ENCODE data around the gene ZNF248.
"Not testable (repeated sequence)": the region's sequence is repeated elsewhere in the genome, so short reads cannot be mapped to it uniquely, and the experiment has no call there.

Gene ZNF248

DNA sequence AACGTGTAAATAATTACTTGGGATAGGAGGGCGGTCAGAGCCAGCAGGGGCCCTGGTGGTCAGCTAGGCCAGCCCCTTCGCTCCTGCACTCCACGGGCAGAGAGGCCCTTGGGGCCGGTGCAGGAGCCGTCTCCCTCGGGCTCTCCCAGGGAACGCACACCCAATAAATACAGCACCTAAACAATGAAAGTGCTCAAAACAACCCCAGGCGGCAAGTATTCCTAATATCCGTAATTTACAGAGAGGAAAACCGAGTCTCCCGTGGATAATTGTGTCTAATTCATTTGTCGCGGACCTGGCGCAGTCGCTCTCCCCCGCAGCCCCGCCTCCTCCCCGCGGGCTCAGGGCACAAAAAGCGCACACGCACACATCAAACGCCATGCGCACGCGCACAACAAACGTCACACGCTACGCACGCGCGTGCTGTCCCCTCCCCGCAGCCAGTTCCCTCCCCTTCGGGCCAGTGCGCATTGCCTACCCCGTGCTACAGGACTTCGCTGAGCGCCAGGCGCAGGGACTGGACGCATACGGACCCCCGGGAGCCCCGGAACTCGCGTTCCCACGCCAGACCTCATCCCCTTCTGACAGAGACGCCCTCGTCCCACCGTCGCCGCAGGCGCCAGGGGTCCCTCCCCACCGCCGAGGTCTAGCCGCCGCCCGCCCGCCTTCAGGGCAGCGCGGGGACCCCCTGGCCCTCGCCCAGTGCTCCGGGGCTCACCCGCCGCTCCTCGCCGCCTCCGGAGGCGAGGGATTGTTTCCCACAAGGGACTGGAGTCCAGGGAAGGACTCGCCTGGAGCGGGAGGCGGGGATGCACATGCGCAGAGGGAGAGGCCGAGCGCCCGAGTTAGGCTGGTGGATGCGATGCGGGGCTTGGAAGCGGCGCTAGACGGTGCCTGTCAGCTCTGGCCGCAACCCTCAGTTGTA lies at the start of gene ZNF248:
ZNF248 (minus strand) TSS at position 324 of the 925 bp plus-strand sequence. CDS start 1,300 bp downstream, outside the sequence.
- peak; percentile 92 to 98 (median 96) for DNase-seq
- intact Hi-C loops (cut with DNase I): loop anchor here (5.0 kb wide), 2 partner anchors 120 to 235 kb away; partner anchors contain the start of genes ZNF25 and ZNF37A

DNA sequence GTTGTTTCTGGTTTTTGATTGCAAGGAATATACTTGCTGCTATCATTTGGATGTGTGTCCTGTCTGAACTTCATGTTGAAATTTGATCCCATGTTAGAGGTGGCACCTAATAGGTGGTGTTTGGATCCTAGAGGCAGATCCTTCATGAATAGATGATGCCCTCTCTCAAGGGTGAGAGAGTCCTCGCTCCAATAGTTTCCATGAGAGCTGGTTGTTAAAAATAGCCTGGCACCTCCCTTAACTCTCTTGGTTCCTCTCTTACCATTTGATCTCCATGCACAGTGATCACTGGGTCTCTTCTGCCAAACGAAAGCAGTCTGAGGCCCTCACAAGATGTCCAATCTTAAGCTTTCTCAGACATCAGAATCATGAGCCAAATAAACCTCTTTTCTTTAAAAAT lies 49.0 kb upstream of the ZNF248 start:
- no peak for DNase-seq
- intact Hi-C loops (cut with DNase I): no loop called here

DNA sequence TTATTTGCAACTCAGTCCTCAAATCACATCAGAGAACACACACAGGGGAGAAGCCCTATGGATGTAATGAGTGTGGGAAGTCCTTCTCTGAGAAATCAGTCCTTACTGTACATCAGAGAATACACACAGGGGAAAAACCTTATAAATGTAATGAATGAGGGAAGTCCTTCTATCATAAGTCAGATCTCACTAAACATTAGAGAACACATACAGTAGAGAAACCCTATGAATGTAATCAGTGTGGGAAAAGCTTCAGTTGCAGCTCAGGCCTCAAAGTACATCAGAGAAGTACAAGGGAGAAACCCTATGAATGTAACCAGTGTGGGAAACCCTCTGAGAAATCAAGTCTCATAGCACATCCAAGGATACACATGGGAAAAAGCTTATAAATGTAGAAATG lies 39.0 kb upstream of the ZNF248 start:
- DNase-seq: no peak
- intact Hi-C loops (cut with DNase I): no loop called here

DNA sequence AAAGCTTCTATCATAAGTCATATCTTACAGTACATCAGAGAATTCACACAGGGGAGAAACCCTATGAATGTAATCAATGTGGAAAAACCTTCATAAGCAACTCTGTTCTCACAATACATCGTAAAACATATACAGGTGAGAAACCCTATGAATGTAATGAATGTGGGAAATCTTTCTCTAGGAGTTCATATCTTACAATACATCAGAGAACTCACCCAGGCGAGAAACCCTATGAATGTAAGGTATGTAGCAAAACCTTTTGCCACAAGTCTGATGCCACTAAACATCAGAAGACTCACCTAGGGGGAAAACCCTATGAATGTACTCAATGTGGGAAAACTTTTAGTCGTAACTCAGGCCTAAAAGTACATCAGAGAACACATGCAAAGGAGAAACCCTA lies 38.3 kb upstream of the ZNF248 start:
- intact Hi-C loops (cut with DNase I): no loop called here
- no peak for DNase-seq

DNA sequence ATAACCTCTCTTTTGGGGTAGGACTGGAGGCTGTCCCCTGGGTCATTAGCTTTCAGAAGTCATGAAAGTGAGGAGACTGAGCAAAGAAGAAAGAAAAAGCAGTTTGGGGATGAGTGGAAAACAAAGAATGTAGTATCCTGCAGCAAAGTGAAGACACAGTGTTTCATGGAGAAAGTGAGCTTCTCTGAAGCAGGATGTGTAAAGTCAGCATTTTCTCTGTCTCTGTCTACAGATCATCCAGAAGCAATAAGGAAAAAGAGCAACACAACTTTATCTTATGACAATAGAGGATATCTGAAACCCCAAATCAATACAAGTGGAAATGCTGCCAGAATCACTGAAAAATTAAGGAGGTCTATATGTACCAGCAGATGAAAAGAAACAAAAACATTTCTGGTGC lies 28.4 kb upstream of the ZNF248 start:
- intact Hi-C loops (cut with DNase I): no loop called here
- DNase-seq: no peak

DNA sequence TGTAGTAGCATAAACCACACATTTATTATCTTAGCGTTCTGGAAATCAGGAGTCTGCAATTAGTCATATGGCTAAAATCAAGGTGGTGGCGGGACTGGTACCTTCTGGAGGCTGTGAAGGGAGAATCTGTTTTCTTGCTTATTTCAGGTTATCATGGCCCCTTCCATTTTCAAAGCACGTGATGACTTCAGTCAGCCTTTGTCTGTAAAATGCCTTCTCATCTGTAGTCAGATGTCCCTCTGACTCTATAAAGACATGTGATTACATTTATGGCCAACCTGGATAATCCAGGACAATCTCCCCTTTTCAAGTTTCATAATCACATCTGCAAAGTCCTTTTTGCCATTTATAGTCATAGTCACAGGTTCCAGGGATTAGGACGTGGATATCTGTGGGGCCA lies 15.5 kb upstream of the ZNF248 start:
- intact Hi-C loops (cut with DNase I): no loop called here
- DNase-seq: no peak

DNA sequence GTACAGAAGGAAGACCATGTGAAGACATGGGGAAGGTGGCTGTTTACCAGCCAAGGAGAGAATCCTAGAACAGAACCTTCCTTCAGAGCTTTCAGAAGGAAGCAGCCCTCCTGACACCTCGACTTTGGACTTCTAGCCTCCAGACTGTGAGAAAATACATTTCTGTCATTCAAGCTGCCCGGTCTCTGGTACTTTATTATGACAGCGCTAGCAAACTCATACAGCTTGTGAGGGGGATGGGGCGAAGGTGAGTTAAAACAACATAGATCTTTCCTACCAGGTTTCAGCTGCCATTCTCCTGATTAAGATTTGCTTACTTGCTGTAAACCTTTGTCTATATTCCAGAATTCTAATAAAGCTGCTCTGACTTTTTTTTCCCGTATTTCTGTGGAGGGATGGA lies 14.9 kb upstream of the ZNF248 start:
- intact Hi-C loops (cut with DNase I): no loop called here
- DNase-seq: no peak

DNA sequence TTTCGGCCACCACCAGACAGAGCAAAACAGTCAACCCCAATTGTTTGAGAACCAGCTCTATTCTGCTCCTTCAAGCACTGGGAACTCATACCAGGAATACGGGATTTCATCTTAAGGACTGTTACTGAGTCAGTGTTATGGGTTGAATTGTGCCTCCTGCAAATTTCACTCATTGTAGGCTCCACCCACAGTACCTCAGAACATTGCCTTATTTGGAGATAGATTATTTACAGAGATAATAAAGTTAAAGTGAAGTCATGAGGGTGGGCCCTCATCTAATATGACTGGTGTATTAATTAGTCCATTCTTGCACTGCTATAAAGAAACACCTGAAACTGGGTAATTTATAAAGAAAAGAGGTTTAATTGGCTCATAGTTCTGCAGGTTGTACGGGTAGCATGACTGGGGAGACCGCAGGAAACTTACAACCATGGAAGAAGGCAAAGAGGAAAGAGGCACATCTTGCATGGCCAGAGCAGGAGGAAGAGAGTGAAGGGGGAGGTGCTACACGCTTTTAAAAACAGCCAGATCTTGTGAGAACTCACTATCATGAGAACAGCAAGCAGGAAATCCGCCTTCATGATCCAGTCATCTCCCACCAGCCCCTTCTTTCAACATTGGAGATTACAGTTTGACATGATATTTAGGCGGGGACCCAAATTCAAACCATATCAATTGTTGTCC lies 14.3 kb upstream of the ZNF248 start:
- no peak for DNase-seq
- intact Hi-C loops (cut with DNase I): no loop called here

DNA sequence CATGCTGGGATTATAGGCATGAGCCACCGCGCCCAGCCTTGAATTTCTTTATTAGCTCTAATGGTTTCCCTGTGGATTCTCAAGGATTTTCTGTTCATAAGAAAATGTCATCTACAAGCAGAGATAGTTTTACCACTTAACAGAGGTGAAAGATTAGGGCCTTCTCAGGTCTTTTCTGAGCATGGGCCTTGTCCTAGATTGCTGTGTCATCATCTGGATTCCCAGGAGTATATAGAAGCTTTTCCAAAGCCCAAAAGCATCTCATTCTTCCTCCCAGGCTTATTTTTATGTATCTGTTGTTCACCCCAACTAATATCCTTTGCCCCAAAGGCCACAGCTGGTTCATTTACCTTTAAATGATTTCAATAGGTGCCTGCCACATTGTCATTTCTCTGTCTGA lies 13.7 kb upstream of the ZNF248 start:
- DNase-seq: no peak
- intact Hi-C loops (cut with DNase I): no loop called here

DNA sequence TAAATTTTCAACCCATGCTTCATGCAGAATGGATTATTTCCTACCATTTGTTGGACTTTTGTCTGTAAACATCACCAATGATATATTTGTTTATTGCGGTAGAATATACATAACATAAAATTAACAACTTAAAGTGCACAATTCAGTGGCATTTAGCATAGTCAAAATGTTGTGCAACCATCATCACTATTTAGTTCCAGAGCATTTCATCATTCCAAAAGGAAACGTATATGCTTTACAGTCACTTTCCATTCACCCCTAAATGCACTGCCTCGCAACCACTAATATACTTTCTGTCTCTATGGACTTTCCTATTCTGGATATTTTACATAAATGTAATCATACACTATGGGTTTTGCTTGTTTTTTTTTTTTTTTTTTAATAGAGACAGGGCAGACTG lies 11.4 kb upstream of the ZNF248 start:
- no peak for DNase-seq
- intact Hi-C loops (cut with DNase I): no loop called here

DNA sequence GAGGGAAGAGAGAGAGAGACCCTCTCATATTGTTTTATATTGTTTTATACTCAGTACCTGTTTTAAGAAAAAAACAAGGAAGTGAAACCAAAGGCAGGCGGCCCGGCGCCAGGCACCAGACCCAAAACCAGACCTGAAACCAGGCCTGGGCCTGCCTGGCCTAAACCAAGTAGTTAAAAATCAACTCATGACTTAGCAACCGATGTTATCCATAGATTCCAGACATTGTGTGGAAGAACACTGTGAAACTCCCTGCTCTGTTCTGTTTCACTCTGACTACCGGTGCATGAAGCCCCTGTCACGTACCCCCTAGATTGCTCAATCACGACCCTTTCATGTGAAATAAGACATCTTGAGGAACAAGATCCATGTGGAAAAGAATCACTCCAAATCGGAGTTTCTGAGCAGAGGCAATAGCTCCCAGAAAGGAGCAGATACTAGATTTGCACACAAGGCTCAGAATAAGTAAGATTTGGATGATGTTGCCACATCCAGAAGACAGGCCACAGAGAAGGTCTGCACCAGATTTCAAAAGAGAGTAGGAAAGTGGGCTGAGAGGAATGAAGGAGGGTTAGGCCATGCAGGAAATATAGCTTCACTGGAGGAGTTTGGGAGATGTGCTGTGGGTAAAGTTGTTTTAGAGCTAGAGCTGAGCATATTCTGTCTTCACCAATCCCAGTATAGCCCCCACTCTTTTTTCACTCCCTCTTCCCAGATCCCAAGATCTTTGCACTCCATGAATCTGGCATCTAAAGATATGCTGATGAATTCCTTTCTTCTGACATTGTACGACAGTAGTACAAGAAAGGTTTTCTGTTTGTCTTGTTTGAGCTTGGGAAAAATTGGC lies 8.8 kb upstream of the ZNF248 start:
- DNase-seq: no peak
- intact Hi-C loops (cut with DNase I): no loop called here

DNA sequence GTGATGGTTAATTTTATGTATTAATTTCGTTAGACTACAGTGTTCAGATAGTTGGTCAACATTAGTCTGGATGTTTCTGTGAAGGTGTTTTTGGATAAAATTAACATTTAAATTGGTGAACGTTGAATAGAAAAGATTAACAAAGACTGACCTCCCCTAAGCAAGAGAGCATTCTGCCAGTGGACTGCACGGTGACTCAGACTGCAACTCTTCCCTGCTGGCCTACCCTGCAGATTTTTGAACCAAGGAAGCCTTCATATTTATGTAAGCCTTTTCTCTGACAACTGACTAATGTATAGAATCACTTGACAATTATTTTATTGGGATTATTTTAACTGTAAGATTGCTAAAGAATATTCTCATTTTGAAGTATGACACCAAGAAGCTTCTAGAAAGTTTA lies 7.9 kb upstream of the ZNF248 start:
- intact Hi-C loops (cut with DNase I): no loop called here
- DNase-seq: no peak

DNA sequence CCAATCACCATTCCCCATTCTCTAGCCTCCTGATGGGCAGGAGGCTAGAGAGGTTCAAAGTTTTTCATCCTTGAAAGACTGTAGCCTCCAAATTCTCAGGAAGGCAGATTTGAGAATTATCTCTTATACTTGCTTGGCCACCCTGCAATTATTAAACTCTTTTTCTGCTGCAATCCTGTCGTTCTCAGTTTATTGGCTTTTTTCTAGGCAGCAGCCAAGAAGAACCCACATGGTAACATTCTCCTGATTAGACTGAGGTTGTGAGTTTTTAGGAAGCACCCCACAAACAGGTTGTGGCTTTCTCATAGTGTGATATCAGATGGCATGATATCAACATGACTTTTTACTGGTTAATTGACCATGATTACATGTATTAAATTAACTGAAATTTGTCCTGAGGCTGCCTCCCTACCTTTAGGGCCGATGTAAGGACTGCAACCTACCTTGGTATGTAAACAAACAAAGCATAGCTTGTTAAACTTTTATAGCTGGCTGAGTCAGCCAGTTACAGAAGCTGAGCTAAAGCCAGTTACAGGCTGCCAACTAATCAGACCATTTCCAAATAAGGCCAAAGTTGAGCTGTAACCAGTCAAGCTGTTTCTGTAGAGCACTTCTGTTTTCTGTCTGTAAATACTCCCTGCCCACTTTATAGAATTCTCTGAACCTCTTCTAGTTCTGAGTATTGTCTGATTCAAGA lies 3.2 kb upstream of the ZNF248 start:
- no peak for DNase-seq
- intact Hi-C loops (cut with DNase I): no loop called here

DNA sequence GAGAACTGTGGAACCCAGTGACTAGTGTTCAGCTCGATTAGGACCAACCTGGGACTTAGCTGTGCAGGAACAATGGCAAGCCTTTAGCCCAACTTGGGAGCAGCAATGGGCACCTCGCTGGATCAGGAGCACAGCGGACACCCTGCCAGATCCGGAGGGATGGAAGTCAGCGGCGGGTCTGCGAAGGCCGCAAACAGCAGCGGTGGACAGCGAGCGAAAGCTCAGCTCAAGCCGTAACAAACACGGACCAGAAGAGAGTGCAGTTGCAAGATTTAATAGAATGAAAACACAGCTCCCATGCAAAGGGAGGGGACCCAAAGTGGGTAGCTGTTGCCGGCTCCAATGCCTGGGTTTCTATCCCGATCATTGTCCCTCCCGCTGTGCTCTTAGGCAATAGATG lies 1.9 kb upstream of the ZNF248 start:
- intact Hi-C loops (cut with DNase I): loop anchor here (5.0 kb wide), 2 partner anchors 118 to 233 kb away; partner anchors contain the start of genes ZNF25 and ZNF37A
- DNase-seq: not testable (repeated sequence)

DNA sequence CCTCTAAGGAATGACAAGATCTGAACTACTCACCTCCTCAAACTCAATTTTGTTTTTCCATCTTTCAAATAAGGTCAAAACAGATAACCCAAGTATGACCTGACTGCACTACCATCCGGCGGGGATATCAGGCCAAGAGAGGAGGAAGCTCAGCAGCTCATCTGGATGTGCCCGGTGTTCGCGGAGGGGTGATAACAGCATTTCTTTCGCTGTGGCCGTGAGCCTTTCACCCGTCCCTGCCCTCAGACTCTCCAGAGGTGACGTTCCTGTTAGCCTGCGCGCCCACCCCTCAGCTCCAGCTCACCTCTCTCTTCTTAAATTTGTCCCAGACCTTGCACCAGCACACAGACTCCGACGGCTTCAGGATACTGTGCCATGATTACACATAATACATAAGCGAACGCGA lies 526 bp downstream of the ZNF248 start:
- intact Hi-C loops (cut with DNase I): loop anchor here (5.0 kb wide), 2 partner anchors 120 to 235 kb away; partner anchors contain the start of genes ZNF25 and ZNF37A
- DNase-seq: peak in 34 of 42 donors; percentile 9 to 67 (median 34)

DNA sequence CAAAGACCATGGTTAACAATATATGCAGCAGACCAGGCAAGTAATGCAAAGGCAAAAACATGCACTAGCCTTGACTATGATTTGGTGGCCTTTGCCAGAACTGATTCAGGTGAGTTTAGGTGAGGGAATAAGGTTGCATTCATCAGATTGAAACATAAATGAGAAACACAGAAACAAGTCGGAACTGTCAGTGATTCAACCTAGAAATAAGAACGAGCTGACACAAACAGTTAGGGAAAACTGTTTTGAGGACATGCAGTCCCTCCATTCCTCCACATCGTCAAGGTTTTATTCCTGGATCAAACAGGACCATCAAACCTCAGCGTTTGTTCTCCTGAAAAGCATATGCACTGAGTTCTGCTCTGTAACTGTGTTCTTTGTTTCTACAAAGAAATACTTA lies 1.8 kb downstream of the ZNF248 start:
- no peak for DNase-seq
- intact Hi-C loops (cut with DNase I): loop anchor here (5.0 kb wide), 2 partner anchors 122 to 237 kb away; partner anchors contain the start of genes ZNF25 and ZNF37A

DNA sequence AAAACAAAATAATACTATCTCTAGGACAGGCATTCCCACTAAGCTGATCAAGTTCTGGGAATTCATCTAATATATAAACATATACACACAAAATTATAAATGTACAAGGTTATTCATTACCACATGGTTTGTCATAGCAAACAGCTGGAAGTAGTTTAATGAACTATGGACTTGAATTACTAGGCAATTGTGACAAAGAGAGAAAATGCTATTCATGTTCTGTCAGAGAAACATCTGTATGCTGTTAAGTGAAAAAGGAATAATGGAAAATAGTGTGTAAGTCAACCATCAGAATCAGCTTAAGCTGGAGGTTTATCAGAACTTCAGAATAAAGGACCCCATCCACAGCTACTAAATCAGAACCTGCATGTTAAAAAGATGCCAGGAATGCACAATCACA lies 2.8 kb downstream of the ZNF248 start:
- intact Hi-C loops (cut with DNase I): loop anchor here (5.0 kb wide), 2 partner anchors 123 to 238 kb away; partner anchors contain the start of genes ZNF25 and ZNF37A

DNA sequence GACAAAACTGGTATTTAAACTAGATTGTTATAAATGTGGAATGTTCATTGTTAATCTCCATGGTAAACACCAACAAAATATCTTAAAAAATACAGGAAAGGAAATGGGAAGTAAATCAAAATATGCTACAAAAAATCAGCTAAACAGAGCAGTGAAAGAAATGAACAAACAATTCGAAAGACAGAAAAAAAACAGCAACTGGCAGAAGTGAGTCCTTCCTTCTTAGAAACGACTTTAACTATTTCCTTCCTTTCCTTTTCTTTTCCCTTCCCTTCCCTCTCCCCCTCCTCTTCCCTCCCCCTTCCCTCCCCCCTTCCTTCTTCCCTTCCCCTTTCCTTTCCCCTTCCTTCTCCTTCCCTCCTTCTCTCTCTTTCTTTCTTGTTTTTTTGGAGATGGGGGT lies 12.8 kb downstream of the ZNF248 start:
- intact Hi-C loops (cut with DNase I): no loop called here
- no peak for DNase-seq

More for the DNA sequence above, 2.8 kb downstream of the ZNF248 start:
- no peak for DNase-seq

DNA sequence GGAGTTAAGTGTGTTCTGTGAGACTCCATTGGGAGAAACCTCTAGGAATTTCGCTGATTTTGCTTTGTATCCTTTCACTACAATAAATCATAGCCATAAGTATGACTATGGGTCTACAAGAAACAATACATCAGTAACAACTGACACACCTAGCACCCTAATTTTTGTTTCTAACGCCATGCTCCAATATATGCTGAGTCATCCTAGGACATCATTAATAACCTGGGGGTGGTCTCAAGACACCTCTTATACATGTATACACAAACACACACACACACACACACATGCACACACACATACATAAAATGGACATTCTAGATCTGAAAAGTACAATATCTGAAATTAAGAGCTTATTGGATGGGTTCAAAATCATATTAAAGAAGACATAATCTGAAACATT lies 18.2 kb downstream of the ZNF248 start:
- DNase-seq: no peak
- intact Hi-C loops (cut with DNase I): no loop called here
